Suprapubic skin (tissue), 4 donors: ENCODE results near the gene TNFAIP8L2. TPM values are rescaled to one million over a fixed set of nuclear protein-coding genes. Genes with fewer than 3 reads are reported as not detected.

Experiments
- total RNA-seq, 4 donors: library from RNA; depleted of rRNA; stranded (reverse); fragments of >200 nt; gene quantifications; one replicate each; pipeline ENCODE4 v1.1.0, GENCODE V29; 2016

Gene TNFAIP8L2
- total RNA-seq, 4 donors from 2014 or later = 1.0 to 2.5 (median 1.5) TPM

Other genes with a start within 250 kb of the TNFAIP8L2 start
- 10 to 100 TPM; 25.0 to 61.9 (median 38.5) TPM for gene SETDB1, start 230.3 kb upstream of the TNFAIP8L2 start, total RNA-seq
- 10 to 100 TPM; 46.5 to 57.9 (median 51.4) TPM for gene CERS2, start 181.8 kb upstream of the TNFAIP8L2 start, total RNA-seq
- gene ANXA9, start 174.4 kb upstream of the TNFAIP8L2 start, total RNA-seq = 10 to 100 TPM; 17.6 to 67.5 (median 45.8) TPM
- gene MINDY1, start 149.7 kb upstream of the TNFAIP8L2 start, total RNA-seq = 10 to 100 TPM; 31.7 to 59.1 (median 35.8) TPM
- gene PRUNE1, start 148.2 kb upstream of the TNFAIP8L2 start, total RNA-seq = 10 to 100 TPM; 16.5 to 24.2 (median 20.4) TPM
- gene BNIPL, start 120.1 kb upstream of the TNFAIP8L2 start, total RNA-seq = 100 to 1,000 TPM; 196 to 492 (median 251) TPM
- 1 to 10 TPM; 2.7 to 4.7 (median 3.9) TPM for gene C1orf56, start 108.9 kb upstream of the TNFAIP8L2 start, total RNA-seq
- gene CDC42SE1, start 97.0 kb upstream of the TNFAIP8L2 start, total RNA-seq = 100 to 1,000 TPM; 109 to 122 (median 115) TPM
- gene MLLT11, start 96.3 kb upstream of the TNFAIP8L2 start, total RNA-seq = 1 to 10 TPM in 3 of 4 donors, under 1 TPM in 1; 0.24 to 1.5 (median 1.2) TPM
- 10 to 100 TPM; 16.2 to 20.6 (median 18.1) TPM for gene GABPB2, start 85.9 kb upstream of the TNFAIP8L2 start, total RNA-seq
- 10 to 100 TPM in 3 of 4 donors, 1 to 10 TPM in 1; 5.5 to 19.0 (median 14.9) TPM for gene SEMA6C, start 10.0 kb upstream of the TNFAIP8L2 start, total RNA-seq
- gene LYSMD1, start 9.3 kb downstream of the TNFAIP8L2 start, total RNA-seq = 10 to 100 TPM in 3 of 4 donors, 1 to 10 TPM in 1; 8.4 to 15.2 (median 12.5) TPM
- gene SCNM1, start 9.5 kb downstream of the TNFAIP8L2 start, total RNA-seq = 10 to 100 TPM; 29.6 to 40.6 (median 35.4) TPM
- not detected for gene TMOD4, start 19.3 kb downstream of the TNFAIP8L2 start, total RNA-seq
- gene VPS72, start 33.5 kb downstream of the TNFAIP8L2 start, total RNA-seq = 10 to 100 TPM; 17.2 to 30.8 (median 26.8) TPM
- gene PIP5K1A, start 41.9 kb downstream of the TNFAIP8L2 start, total RNA-seq = 100 to 1,000 TPM in 1 of 4 donors, 10 to 100 TPM in 3; 41.6 to 120 (median 51.6) TPM
- 100 to 1,000 TPM; 101 to 133 (median 119) TPM for gene PSMD4, start 98.1 kb downstream of the TNFAIP8L2 start, total RNA-seq
- gene ZNF687, start 125.7 kb downstream of the TNFAIP8L2 start, total RNA-seq = 10 to 100 TPM; 23.6 to 36.8 (median 29.7) TPM
- gene PI4KB, start 170.8 kb downstream of the TNFAIP8L2 start, total RNA-seq = 100 to 1,000 TPM in 1 of 4 donors, 10 to 100 TPM in 3; 50.0 to 102 (median 60.3) TPM
- 10 to 100 TPM; 18.0 to 22.1 (median 18.5) TPM for gene RFX5, start 190.6 kb downstream of the TNFAIP8L2 start, total RNA-seq
- 10 to 100 TPM; 32.0 to 67.5 (median 48.7) TPM for gene SELENBP1, start 216.1 kb downstream of the TNFAIP8L2 start, total RNA-seq
- 100 to 1,000 TPM; 222 to 269 (median 241) TPM for gene PSMB4, start 242.9 kb downstream of the TNFAIP8L2 start, total RNA-seq